Urinary bladder (tissue), 4 donors: ENCODE measurements around the gene BLOC1S3. TPM values are rescaled to one million over a fixed set of nuclear protein-coding genes. Genes with fewer than 3 reads are reported as not detected.

Experiments
- DNase-seq: peaks from one replicate; pipeline ENCODE4 v3.0.0-alpha.2; 2015; ENCODE audit errors: extremely low spot score
- H3K27ac ChIP-seq: one replicate; pipeline ENCODE4 v1.5.1; 2013; ENCODE audit warnings: low read depth, mild to moderate bottlenecking, moderate library complexity
- H3K36me3 ChIP-seq: one replicate; pipeline ENCODE4 v1.6.1; 2013; ENCODE audit warnings: mild to moderate bottlenecking, moderate library complexity; ENCODE audit not compliant: insufficient read depth
- H3K4me1 ChIP-seq: one replicate; pipeline ENCODE4 v1.6.1; 2013; ENCODE audit warnings: mild to moderate bottlenecking, moderate library complexity; ENCODE audit not compliant: insufficient read depth
- H3K4me3 ChIP-seq: one replicate; pipeline ENCODE4 v1.5.1; 2013; ENCODE audit warnings: low read depth, low read length
- WGBS: extraction: QIAGEN DNeasy Blood & Tissue Kit; methylation state at CpG from one replicate; pipeline ENCODE4 v1.1.7; 2013; 5-methylcytosine and 5-hydroxymethylcytosine counted together
- polyA plus RNA-seq: library from polyadenylated mRNA; stranded (reverse); fragments of 200-250 nt; gene quantifications from one replicate; pipeline ENCODE4 v1.2.3, GENCODE V29; 2013
- total RNA-seq: library from RNA; depleted of rRNA; stranded (reverse); fragments of >200 nt; gene quantifications from one replicate; pipeline ENCODE4 v1.2.3, GENCODE V29; 2014
- donor health status: healthy with polysubstance abuse.
- donor health status: healthy.

The BLOC1S3 gene
- total and polyA plus RNA-seq, 2 donors: 3.9 to 9.3 TPM

DNA sequence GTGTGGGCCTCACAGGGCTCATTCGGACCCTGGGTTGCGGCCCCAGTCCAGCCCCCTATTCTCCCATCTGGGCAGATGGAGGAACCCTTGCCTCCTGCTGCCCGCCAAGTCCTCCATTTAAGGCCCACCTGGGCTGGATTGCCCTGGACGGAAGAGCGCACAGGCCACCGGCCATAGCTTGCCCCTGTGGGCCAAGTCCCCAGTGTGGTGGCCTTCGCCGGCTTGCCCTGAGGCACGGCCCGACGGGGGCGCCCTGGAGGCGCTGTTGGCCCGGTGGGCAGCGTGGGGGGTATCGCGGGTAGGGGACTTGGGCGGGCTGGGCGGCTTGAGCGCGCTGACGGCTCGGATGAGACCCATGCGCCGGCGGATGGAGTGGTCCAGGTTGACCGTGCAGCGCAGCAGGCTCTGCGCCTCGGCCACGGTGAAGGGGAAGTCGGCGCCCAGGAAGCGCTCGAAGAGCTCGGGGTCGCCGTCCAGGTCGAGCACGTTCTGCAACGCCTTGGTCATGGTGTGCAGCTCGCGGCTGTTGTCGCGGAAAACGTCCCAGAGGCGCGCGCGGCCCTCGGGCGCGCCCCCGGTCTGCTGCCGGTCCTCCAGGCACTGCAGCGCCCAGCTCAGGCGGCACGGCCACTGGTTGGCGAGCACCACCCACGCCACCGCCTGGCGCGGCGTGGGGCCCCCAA is 26.6 kb upstream of the BLOC1S3 start:
- Histone ChIP-seq H3K4me3 (peak overlapping the region; percentile 6), H3K27ac (no peak overlapping the region), H3K4me1 (no peaks in the 10 kb centered on the region), H3K36me3 (no peaks in the 10 kb centered on the region)
- 12% methylated on average over 64 of the region's 64 CpGs for WGBS
- DNase-seq: no peak

DNA sequence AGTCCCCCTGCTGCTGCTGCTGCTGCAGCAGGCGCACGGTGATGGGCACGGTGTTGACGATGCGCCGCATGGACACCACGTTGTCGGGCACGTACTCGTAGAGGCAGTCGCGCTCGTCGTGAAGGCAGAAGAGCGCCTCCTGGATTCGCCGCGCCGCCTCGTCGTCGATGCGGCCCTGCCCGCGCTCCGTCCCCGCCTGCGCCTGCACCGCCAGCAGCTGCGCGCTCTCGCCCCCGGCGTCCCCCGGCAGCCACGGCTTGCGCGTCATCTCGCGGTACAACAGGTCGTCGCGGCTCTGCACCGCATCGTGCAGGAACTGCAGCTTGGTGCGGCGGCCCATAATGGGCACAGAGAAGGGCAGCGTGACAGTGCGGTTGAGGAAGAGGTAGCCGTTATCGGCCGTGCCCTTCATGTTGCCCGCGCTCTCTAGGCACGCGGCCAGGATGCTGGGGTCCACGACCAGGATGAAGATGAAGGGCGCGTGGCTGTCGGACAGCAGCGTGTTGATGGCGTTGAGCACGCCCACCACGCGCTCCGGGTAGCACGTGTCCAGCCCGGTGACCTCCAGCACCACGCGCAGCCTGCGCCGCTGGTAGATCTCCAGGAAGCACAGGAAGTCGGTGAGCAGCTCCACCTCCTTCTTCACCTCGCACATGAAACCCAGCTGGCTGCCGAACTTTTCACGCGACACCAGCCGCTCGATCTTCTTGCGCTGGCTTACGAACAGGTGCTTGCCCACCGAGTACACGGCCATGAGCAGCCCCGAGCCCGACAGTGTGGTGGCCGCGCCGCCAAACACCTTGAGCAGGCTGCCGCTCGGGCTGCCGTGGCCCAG is 25.9 kb upstream of the BLOC1S3 start:
- 3% methylated on average over 91 of the region's 91 CpGs for WGBS
- H3K4me3 ChIP-seq: peak overlapping the region; percentile 6
- H3K36me3 ChIP-seq: no peaks in the 10 kb centered on the region
- H3K27ac ChIP-seq: no peak overlapping the region
- H3K4me1 ChIP-seq: no peaks in the 10 kb centered on the region
- no peak for DNase-seq

DNA sequence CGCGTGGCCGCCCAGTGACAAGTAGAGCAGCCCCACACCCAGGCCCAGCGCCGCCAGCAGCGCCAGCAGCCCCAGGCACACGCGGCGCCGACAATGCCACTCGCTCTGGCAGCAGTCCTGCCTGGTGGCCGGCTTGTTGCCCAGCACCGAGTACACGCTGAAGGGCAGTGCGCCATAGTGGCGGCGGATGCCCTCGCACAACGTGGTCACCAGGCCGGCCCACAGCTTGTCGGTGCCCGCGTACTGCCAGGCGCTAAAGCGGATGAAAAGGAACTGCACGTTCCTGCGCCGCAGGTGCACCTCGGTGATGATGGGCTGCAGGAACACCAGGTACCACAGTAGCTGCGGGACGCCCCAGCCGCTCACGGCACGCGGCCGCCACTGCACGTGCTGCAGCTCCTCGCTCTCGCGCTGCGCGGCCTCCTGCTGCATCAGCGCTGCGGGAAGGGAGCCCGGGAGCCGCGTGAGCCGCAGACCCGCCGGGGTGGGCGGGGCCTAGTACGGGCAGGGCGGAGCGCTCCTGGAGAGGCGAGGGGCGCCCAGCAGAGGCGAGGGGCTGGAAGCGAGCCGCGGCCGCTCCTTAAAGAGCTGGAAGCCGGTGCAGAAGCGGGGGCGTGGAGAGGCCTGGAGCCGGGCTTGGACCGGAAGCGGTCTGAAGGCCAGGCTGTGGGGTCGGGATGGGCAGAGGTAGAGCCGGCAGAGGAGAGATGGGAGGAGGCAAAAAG is 25.1 kb upstream of the BLOC1S3 start:
- DNase-seq: no peak
- Histone ChIP-seq H3K27ac (no peak overlapping the region), H3K4me3 (peak overlapping the region; percentile 16), H3K4me1 (no peaks in the 10 kb centered on the region), H3K36me3 (no peaks in the 10 kb centered on the region)
- 2% methylated on average over 69 of the region's 69 CpGs for WGBS

DNA sequence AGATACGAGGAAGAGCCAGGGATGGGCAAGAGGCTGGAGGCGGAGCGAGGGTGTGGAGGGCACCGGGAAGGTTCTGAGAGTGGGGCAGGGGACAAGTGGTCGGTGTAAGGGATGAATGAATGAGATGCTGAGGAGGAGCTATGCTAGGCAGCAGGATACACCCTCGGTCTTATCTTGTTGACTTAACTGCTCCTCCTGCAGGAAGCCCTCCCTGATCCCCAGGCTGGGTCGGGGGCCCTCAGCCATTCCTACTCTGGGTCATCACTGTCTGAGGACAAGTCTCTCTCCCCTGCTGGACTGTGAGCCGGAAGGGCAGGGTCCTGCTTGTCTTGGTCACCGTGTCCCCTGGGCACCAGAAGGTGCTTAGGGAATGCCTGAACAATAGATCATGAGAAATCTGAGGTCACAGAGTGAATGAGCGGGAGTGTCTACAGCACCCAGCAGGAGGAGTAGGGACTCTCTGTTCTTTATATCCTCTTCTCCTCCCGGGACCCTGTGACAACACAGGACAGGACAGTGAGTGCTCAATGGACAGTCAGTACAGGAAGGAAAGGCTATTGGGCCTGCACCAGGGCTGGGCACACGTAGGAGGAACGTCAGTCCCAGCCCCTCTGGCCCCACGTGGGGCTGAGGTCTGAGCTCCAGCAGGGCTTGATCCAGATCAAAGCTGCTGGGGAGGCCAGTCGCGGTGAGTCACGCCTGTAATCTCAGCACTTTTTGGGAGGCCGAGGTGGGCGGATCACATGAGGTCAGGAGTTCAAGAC is 24.3 kb upstream of the BLOC1S3 start:
- H3K27ac ChIP-seq: no peak overlapping the region
- no peak overlapping the region for H3K4me3 ChIP-seq
- H3K36me3 ChIP-seq: no peaks in the 10 kb centered on the region
- WGBS: 41% methylated on average over 19 of the region's 19 CpGs
- no peaks in the 10 kb centered on the region for H3K4me1 ChIP-seq
- DNase-seq: no peak

DNA sequence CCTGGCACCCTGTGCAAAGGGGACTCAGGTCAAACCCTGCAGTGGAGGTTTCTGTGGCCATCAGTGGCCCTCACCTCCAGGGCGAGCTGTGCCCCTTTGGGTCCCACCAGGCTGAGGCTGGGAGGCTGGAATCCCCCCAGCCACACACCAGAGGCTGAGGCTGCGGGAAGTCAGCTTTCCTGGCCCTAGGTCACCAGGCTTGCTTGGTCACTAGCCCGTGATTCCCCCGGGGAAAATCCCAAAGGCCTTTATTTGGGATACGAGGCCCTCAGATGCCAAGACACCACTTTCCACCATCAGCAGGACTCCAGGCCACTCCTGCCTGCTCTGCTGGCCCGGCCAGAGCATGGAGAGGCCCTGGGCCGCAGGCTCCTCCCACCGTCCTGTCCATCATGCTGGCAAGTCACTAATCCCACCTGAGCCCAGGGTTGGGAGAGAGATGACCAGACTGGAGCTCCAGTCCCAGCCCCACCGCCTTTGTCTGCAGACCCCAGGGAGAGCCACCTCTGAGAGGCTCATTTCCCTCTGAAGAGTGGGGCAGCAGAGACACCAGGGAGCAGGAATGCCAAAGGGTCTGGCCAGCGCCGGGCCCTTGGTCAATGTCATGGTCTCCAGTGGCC is 22.5 kb upstream of the BLOC1S3 start:
- WGBS: 72% methylated on average over 11 of the region's 11 CpGs
- H3K4me1 ChIP-seq: no peaks in the 10 kb centered on the region
- DNase-seq: no peak
- H3K4me3 ChIP-seq: no peak overlapping the region
- H3K36me3 ChIP-seq: no peaks in the 10 kb centered on the region
- no peak overlapping the region for H3K27ac ChIP-seq

DNA sequence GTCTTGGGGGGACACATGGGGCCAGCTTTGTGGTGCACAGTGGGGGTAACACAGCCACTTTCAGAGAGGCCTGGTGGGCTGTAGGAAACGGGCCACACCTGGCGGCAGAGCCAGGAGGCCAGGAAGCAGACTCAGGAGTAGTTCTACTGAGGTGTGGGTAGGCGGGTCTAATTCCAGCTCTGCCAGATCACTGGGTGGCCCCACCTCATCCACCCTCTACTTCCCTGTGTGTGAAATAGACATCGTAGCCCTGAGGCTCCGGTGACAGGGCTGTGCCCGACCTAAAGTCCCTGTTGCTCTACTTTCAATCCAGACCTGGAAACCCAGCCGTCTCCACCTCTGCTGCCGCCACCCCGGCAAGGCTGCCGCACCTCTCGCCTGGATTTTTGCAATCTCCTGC is 21.8 kb upstream of the BLOC1S3 start:
- H3K36me3 ChIP-seq: no peaks in the 10 kb centered on the region
- H3K4me3 ChIP-seq: no peak overlapping the region
- H3K4me1 ChIP-seq: no peaks in the 10 kb centered on the region
- H3K27ac ChIP-seq: no peak overlapping the region
- DNase-seq: no peak
- 72% methylated on average over 11 of the region's 11 CpGs for WGBS

DNA sequence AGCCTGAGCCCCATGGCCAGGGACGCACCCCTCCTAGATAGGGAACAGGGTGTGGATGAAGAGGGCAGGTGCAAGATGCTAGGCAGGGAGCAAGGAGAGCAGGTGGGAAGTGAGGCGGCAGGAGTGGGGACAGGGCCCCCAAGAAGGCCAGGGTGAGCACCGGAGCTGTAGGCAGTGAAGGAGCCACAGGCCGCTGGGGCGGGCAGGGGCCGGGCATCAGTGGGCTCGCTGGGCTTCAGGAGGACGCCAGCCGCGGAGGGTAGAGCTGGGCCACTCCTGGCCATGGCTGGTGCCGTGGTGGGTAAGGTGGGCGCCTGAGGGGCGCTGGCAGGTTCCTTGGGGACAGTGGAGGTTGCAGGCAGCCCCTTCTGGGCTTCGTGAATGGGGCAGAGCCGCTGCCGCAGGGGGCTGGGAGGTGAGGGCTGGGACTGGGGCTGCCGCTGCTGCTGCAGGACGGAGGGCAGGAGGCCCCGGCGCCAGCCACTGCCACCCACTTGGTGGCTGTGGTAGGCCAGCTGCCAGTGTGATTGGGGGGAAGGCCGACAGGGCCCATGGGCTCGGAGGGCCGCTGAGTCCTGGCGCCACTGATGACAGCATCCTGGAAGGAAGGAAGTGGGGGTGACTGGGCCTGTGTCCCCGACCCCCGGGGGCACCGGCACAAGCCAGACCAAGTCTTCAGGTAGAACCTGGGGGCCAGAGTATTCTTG is 19.9 kb upstream of the BLOC1S3 start:
- WGBS: 79% methylated on average over 27 of the region's 27 CpGs

DNA sequence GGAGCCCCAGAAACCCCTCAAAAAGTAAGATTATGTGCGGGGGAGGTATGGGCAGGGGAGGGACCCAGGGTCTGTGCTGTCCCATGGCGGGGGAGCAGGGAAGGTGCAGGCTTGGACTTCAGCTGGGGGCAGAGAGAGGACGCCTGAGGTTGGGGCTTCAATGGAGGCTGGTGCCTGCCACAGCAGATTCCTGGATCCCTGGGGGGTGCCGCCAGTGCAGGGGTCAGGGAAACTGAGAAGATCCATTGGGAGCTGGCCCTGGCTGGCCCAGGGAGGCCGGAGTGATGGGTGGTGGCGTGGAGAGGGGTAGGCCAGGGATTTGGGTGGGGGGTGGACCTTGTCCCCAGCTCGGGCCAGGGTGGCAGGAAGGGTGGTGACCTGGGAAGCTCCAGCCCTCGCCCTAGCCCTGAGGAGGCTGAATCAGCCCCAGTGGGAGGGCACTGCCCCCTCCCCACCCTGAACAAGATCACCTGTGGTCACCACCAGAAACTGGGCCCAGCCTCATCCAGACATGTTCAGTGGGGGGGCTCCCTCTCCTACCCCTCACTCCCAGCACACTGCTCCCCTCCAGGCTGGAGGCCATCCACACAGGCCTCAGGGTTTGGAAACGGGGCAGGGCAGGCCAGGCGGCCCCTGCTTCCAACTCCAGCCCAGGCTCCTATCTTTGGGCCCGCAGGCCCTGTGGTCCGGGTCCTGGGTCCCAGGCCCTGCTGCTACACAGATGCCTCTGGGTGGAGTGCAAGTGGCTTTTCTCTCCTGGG is 19.2 kb upstream of the BLOC1S3 start:
- Histone ChIP-seq H3K4me1 (no peaks in the 10 kb centered on the region), H3K4me3 (no peak overlapping the region), H3K27ac (no peak overlapping the region), H3K36me3 (no peaks in the 10 kb centered on the region)
- DNase-seq: no peak
- 81% methylated on average over 12 of the region's 12 CpGs for WGBS

More for the DNA sequence above, 19.9 kb upstream of the BLOC1S3 start:
- no peak for DNase-seq
- H3K4me3 ChIP-seq: no peak overlapping the region
- no peak overlapping the region for H3K27ac ChIP-seq
- no peaks in the 10 kb centered on the region for H3K36me3 ChIP-seq
- no peaks in the 10 kb centered on the region for H3K4me1 ChIP-seq

DNA sequence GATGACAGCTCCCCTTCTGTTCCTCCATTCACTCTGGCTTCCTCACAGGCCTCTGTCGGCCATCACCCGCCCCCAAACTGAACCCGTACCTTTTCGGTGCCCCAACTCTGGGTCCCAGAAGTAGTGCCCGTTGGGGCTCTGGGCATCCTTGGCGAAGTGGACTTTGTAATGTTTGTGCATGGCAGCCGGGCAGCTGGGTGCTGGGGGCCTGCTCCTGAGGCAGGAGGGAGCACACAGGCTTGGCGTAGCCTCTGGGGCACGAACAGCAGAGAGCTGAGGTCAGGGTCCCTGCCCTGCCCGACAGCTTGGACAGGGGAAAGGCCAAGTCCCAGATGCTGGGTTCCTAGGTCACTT is 18.6 kb upstream of the BLOC1S3 start:
- no peak overlapping the region for H3K4me3 ChIP-seq
- DNase-seq: no peak
- no peak overlapping the region for H3K27ac ChIP-seq
- no peaks in the 10 kb centered on the region for H3K36me3 ChIP-seq
- no peaks in the 10 kb centered on the region for H3K4me1 ChIP-seq
- WGBS: 79% methylated on average over 10 of the region's 10 CpGs

DNA sequence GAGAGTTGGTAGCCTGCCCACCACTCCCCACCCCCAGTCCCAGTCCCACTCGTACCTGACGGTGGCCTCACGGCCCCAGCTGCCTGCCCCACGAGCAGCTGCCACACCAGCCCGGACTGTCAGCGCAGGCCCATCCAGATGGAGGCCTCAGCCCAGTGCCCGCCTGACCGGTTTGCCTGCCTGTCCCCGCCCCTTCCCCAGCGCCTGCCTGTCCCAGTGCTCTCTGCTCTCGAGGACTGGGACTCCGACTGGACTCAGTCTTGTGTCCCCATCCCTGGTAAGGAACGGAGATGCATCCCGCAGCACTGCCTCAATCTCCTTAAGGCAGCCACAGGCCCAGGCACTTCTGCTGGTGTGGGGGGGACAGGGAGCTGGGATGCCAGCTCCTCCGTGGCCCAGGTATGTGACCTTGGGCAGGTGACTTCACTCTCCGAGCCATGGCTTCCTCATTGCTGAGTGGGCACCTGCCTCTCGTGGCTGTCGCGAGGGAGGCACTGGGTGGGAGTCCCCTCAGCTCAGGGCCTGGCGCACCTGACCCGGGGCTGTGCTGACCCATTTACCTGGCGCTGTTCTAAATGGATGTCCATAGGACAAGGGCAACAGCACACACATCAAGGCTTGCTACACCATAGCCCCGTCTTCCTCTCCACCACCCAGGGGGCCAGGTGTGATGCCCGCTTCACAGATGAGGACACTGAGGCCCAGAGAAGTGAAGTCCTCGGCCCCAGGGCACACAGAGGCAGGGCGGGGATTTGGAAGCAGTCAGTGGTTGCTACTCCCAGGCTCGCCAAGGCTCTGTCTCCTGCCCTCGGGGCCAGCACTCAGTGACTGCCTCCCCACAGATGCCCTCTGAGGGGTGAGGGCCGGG is 17.5 kb upstream of the BLOC1S3 start, which contains the start of gene NKPD1:
TSS of gene NKPD1 (minus strand) at position 113 of the 868 bp plus-strand sequence. CDS start 832 bp downstream, outside the sequence.
- H3K4me3 ChIP-seq: no peak within 1 kb of the TSS
- H3K27ac ChIP-seq: no peak within 1 kb of the TSS
- 45% methylated on average over 29 of the region's 29 CpGs for WGBS
- no peaks in the 10 kb centered on the region for H3K36me3 ChIP-seq
- no peak for DNase-seq
- H3K4me1 ChIP-seq: no peaks in the 10 kb centered on the region
